ENCODE data around the gene PNLIPRP1. TPM values are rescaled to one million over a fixed set of nuclear protein-coding genes. Genes with fewer than 3 reads are reported as not detected.

PNLIPRP1 gene
- total and polyA plus RNA-seq, 3 donors from 2014 or later = 0.33 TPM; not detected in 2

DNA sequence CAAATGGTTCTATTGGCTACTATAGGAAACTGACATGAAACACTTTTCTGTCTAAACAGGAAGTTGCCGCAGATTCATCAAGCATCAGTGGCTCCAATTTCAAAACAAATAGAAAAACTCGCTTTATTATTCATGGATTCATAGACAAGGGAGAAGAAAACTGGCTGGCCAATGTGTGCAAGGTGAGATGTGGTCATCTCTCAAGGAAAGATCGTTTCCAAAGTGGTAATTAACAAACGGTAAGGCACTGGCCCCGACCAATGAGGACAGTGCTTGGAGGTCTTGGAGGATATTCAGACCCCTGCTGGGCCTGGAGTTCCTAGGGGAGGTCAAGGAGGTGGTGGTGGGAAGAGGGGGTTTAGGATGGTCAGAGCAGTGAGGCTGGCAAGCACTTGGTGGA, 42.5 kb upstream of the PNLIPRP1 start:
- intact Hi-C loops (cut with DNase I; ENCODE audit: low total_unique reads) = no loop called here

GRCh38 chr10:116553378-116553980, 37.3 kb upstream of the PNLIPRP1 start:
- TF ChIP-seq POLR2A (IDR thresholded peaks at IDR 0.05) (no peak), CTCF (IDR thresholded peaks at IDR 0.05) (no peak)
- Histone ChIP-seq H3K9me3 (no peaks in the 10 kb centered on the region), H3K27ac (no peak overlapping the region), H3K27me3 (no peaks in the 10 kb centered on the region), H3K4me3 (no peak overlapping the region), H3K4me1 (no peaks in the 10 kb centered on the region), H3K36me3 (ENCODE audit: low read depth, missing control alignments) (no peaks in the 10 kb centered on the region)
- WGBS, 2 donors = 92% methylated on average over 13 of the region's 13 CpGs
- intact Hi-C loops (cut with DNase I; ENCODE audit: low total_unique reads) = no loop called here
- DNase-seq = no peak

More for the DNA sequence above, 42.5 kb upstream of the PNLIPRP1 start:
- 75 to 81% methylated on average over 5 of the region's 5 CpGs for WGBS, 2 donors
- H3K27ac ChIP-seq = no peak overlapping the region
- H3K4me3 ChIP-seq = no peak overlapping the region
- H3K27me3 ChIP-seq = no peaks in the 10 kb centered on the region
- DNase-seq = no peak
- H3K4me1 ChIP-seq = no peaks in the 10 kb centered on the region
- no peaks in the 10 kb centered on the region for H3K9me3 ChIP-seq
- no peaks in the 10 kb centered on the region for H3K36me3 ChIP-seq (ENCODE audit: low read depth, missing control alignments)
- TF ChIP-seq CTCF (IDR thresholded peaks at IDR 0.05) (no peak), POLR2A (IDR thresholded peaks at IDR 0.05) (no peak)

GRCh38 chr10:116554628-116555027, 36.1 kb upstream of the PNLIPRP1 start:
- Histone ChIP-seq H3K27me3 (no peaks in the 10 kb centered on the region), H3K9me3 (no peaks in the 10 kb centered on the region), H3K4me1 (no peaks in the 10 kb centered on the region), H3K4me3 (no peak overlapping the region), H3K36me3 (ENCODE audit: low read depth, missing control alignments) (no peaks in the 10 kb centered on the region), H3K27ac (no peak overlapping the region)
- DNase-seq = no peak
- intact Hi-C loops (cut with DNase I; ENCODE audit: low total_unique reads) = no loop called here
- TF ChIP-seq POLR2A (IDR thresholded peaks at IDR 0.05) = no peak
- no peak for TF ChIP-seq CTCF (IDR thresholded peaks at IDR 0.05)
- WGBS, 2 donors = 44 to 56% methylated on average over 5 of the region's 5 CpGs

DNA sequence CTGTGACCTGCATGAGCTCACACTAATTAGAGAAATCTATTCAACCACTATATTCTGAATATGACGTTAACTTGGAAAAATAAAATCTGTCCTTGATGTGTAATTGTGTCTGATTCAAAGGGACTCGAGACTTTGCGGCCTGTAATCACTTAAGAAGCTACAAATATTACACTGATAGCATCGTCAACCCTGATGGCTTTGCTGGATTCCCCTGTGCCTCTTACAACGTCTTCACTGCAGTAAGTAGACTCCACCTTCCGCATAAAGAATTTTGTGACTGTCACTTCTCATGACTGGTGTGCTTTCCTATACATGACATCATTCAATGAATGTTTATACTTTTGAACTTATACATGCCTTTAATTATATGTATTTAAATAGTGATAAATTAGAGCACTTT, 34.9 kb upstream of the PNLIPRP1 start:
- Histone ChIP-seq H3K27ac (no peak overlapping the region), H3K9me3 (no peaks in the 10 kb centered on the region), H3K4me3 (no peak overlapping the region), H3K27me3 (no peaks in the 10 kb centered on the region), H3K4me1 (no peaks in the 10 kb centered on the region), H3K36me3 (ENCODE audit: low read depth, missing control alignments) (no peaks in the 10 kb centered on the region)
- no peak for DNase-seq
- TF ChIP-seq POLR2A (IDR thresholded peaks at IDR 0.05) (no peak), CTCF (IDR thresholded peaks at IDR 0.05) (no peak)
- 68 to 70% methylated on average over 6 of the region's 6 CpGs for WGBS, 2 donors
- intact Hi-C loops (cut with DNase I; ENCODE audit: low total_unique reads) = no loop called here

DNA sequence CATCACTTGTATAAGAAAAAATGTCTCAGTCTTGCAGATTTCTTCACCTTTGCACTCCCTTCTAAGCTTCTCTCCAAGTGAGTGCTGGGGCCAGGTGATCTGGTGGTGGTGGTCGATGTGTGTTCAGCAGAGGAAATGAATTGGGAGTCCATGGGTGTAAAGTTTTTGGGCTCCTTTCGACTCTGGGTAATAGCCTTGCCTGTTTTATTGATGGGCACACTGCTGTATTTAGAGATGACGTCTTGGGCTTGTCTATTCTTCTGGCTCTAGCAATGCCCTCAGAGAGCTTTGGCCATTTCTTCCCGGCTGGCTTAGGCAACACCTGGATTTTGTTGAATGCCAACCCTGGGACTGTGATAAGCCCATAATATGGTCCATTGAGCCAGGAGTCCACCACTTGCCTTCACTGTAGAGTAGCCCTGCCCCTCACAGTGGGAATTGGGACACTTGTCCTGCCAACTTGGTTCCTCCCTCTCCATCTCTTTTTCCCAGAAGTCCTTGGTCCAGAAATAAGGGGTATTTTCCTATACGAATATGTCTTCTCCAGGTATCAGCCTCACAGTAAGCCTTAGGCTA, 33.4 kb upstream of the PNLIPRP1 start:
- Histone ChIP-seq H3K4me3 (no peak overlapping the region), H3K27ac (no peak overlapping the region), H3K27me3 (no peaks in the 10 kb centered on the region), H3K4me1 (no peaks in the 10 kb centered on the region), H3K36me3 (ENCODE audit: low read depth, missing control alignments) (no peaks in the 10 kb centered on the region), H3K9me3 (no peaks in the 10 kb centered on the region)
- intact Hi-C loops (cut with DNase I; ENCODE audit: low total_unique reads) = no loop called here
- no peak for DNase-seq
- no peak for TF ChIP-seq POLR2A (IDR thresholded peaks at IDR 0.05)
- no peak for TF ChIP-seq CTCF (IDR thresholded peaks at IDR 0.05)
- 84 to 92% methylated on average over 5 of the region's 5 CpGs for WGBS, 2 donors
